ENCODE measurements around the gene FABP3. TPM values are rescaled to one million over a fixed set of nuclear protein-coding genes. Genes with fewer than 3 reads are reported as not detected.

FABP3 gene
- polyA plus RNA-seq, 1 donor from 2014 or later: 7.1 TPM

DNA sequence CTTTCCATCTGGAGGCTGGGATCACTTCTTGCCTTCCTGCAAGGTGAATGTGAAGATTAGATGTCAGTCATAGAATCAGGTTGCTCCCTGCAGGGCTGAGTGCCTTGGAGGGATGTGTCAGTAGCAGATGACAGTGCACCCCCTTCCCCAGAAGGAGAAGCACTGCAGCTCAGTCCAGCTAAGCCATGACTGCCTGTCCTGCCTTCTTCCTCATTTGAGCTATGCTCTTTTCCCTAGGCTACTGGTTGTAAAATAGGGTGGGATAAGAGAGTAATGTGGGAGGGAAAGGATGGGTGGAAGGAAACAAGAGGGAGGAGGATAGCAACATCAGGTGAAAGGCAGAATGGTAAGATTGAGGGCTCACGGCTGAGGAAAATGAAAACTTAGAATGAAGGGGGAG is 11.1 kb upstream of the FABP3 start:
- Histone ChIP-seq H3K9ac (ENCODE audit: low read length) (no peak overlapping the region), H3K36me3 (ENCODE audit: insufficient read depth, low read length) (no peaks in the 10 kb centered on the region), H3K4me3 (ENCODE audit: low read length) (no peak overlapping the region), H3K9me3 (ENCODE audit: low read length) (no peaks in the 10 kb centered on the region), H3K79me2 (replicated peaks; ENCODE audit: insufficient read depth, low read length) (no peaks in the 10 kb centered on the region), H3K27ac (ENCODE audit: low read length) (no peak overlapping the region), H3K9me2 (ENCODE audit: insufficient read depth, low read length) (no peaks in the 10 kb centered on the region), H3F3A (ENCODE audit: insufficient read depth, low read length, poor library complexity, severe bottlenecking) (no peaks in the 10 kb centered on the region), H3K4me2 (ENCODE audit: low read length) (no peak overlapping the region), H2AFZ (ENCODE audit: low read depth, low read length) (no peak overlapping the region), H3K27me3 (ENCODE audit: insufficient read depth, low read depth, low read length) (no peaks in the 10 kb centered on the region), H4K20me1 (ENCODE audit: insufficient read depth) (no peaks in the 10 kb centered on the region)
- TF ChIP-seq MXI1 (conservative IDR thresholded peaks at IDR 0.05; ENCODE audit: poor library complexity, severe bottlenecking) (no peak), TAF1 (IDR thresholded peaks at IDR 0.05; ENCODE audit: low read depth) (no peak), EP300 (conservative IDR thresholded peaks at IDR 0.05; ENCODE audit: poor library complexity, severe bottlenecking) (no peak), POLR2AphosphoS5 (IDR thresholded peaks at IDR 0.05) (no peak), RAD21 (conservative IDR thresholded peaks at IDR 0.05) (no peak), EZH2 (IDR thresholded peaks at IDR 0.05; ENCODE audit: borderline replicate concordance, insufficient read depth, low read length, poor library complexity, severe bottlenecking) (no peak), SMC3 (conservative IDR thresholded peaks at IDR 0.05; ENCODE audit: poor library complexity) (no peak)
- TF ChIP-seq, protein P1, sequence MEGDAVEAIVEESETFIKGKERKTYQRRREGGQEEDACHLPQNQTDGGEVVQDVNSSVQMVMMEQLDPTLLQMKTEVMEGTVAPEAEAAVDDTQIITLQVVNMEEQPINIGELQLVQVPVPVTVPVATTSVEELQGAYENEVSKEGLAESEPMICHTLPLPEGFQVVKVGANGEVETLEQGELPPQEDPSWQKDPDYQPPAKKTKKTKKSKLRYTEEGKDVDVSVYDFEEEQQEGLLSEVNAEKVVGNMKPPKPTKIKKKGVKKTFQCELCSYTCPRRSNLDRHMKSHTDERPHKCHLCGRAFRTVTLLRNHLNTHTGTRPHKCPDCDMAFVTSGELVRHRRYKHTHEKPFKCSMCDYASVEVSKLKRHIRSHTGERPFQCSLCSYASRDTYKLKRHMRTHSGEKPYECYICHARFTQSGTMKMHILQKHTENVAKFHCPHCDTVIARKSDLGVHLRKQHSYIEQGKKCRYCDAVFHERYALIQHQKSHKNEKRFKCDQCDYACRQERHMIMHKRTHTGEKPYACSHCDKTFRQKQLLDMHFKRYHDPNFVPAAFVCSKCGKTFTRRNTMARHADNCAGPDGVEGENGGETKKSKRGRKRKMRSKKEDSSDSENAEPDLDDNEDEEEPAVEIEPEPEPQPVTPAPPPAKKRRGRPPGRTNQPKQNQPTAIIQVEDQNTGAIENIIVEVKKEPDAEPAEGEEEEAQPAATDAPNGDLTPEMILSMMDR (IDR thresholded peaks at IDR 0.05; ENCODE audit: poor library complexity, severe bottlenecking): no peak
- TF ChIP-seq, protein P2, sequence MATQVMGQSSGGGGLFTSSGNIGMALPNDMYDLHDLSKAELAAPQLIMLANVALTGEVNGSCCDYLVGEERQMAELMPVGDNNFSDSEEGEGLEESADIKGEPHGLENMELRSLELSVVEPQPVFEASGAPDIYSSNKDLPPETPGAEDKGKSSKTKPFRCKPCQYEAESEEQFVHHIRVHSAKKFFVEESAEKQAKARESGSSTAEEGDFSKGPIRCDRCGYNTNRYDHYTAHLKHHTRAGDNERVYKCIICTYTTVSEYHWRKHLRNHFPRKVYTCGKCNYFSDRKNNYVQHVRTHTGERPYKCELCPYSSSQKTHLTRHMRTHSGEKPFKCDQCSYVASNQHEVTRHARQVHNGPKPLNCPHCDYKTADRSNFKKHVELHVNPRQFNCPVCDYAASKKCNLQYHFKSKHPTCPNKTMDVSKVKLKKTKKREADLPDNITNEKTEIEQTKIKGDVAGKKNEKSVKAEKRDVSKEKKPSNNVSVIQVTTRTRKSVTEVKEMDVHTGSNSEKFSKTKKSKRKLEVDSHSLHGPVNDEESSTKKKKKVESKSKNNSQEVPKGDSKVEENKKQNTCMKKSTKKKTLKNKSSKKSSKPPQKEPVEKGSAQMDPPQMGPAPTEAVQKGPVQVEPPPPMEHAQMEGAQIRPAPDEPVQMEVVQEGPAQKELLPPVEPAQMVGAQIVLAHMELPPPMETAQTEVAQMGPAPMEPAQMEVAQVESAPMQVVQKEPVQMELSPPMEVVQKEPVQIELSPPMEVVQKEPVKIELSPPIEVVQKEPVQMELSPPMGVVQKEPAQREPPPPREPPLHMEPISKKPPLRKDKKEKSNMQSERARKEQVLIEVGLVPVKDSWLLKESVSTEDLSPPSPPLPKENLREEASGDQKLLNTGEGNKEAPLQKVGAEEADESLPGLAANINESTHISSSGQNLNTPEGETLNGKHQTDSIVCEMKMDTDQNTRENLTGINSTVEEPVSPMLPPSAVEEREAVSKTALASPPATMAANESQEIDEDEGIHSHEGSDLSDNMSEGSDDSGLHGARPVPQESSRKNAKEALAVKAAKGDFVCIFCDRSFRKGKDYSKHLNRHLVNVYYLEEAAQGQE (IDR thresholded peaks at IDR 0.05; ENCODE audit: borderline replicate concordance): no peak

DNA sequence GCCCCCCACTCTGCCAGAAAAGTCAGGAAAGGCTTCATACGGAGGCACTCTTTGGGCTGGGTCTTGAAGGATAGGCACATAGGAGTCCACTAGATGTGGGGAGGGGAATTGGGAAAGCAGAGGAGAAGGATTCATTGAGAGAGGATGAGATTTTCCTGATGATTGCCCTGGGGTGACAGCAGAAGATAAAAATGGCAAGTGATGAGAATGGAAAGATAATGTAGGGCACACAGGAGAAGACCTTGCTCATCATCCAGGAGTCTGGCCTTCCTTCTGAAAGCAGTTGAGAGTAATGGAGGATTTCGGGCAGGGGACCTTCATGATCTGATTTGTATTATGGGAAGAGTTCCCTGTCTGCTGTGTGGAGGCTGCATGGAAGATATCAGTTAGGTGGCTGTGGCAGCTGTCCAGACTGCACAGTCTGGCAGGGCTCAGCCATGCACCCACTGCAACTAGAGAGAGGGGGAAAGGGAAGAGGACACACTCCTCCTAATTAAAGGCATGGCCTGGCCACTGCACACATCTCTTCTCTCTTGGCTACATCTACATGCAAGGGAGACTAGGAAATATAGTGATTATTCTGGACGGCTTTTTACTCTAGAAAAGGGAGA is 9.6 kb upstream of the FABP3 start:
- H3K4me3 ChIP-seq (ENCODE audit: low read length): no peak overlapping the region
- no peak overlapping the region for H3K27ac ChIP-seq (ENCODE audit: low read length)
- H4K20me1 ChIP-seq (ENCODE audit: insufficient read depth): no peaks in the 10 kb centered on the region
- no peaks in the 10 kb centered on the region for H3K9me2 ChIP-seq (ENCODE audit: insufficient read depth, low read length)
- no peak overlapping the region for H3K4me2 ChIP-seq (ENCODE audit: low read length)
- TF ChIP-seq SMC3 (conservative IDR thresholded peaks at IDR 0.05; ENCODE audit: poor library complexity) (no peak), EZH2 (IDR thresholded peaks at IDR 0.05; ENCODE audit: borderline replicate concordance, insufficient read depth, low read length, poor library complexity, severe bottlenecking) (no peak), RAD21 (conservative IDR thresholded peaks at IDR 0.05) (no peak), EP300 (conservative IDR thresholded peaks at IDR 0.05; ENCODE audit: poor library complexity, severe bottlenecking) (no peak), POLR2AphosphoS5 (IDR thresholded peaks at IDR 0.05) (no peak), TAF1 (IDR thresholded peaks at IDR 0.05; ENCODE audit: low read depth) (no peak), MXI1 (conservative IDR thresholded peaks at IDR 0.05; ENCODE audit: poor library complexity, severe bottlenecking) (no peak)
- TF ChIP-seq, protein P1 (IDR thresholded peaks at IDR 0.05; ENCODE audit: poor library complexity, severe bottlenecking): no peak
- TF ChIP-seq, protein P2 (IDR thresholded peaks at IDR 0.05; ENCODE audit: borderline replicate concordance): no peak
- no peaks in the 10 kb centered on the region for H3K36me3 ChIP-seq (ENCODE audit: insufficient read depth, low read length)
- H3K27me3 ChIP-seq (ENCODE audit: insufficient read depth, low read depth, low read length): no peaks in the 10 kb centered on the region
- no peaks in the 10 kb centered on the region for H3F3A ChIP-seq (ENCODE audit: insufficient read depth, low read length, poor library complexity, severe bottlenecking)
- H3K9ac ChIP-seq (ENCODE audit: low read length): no peak overlapping the region
- H3K79me2 ChIP-seq (replicated peaks; ENCODE audit: insufficient read depth, low read length): no peaks in the 10 kb centered on the region
- no peaks in the 10 kb centered on the region for H3K9me3 ChIP-seq (ENCODE audit: low read length)
- H2AFZ ChIP-seq (ENCODE audit: low read depth, low read length): no peak overlapping the region
